ENCODE data around the gene AADACL3.

Gene AADACL3

GRCh38 chr1:12770620-12771019, 54.7 kb downstream of the AADACL3 start:
- no peak for DNase-seq

DNA sequence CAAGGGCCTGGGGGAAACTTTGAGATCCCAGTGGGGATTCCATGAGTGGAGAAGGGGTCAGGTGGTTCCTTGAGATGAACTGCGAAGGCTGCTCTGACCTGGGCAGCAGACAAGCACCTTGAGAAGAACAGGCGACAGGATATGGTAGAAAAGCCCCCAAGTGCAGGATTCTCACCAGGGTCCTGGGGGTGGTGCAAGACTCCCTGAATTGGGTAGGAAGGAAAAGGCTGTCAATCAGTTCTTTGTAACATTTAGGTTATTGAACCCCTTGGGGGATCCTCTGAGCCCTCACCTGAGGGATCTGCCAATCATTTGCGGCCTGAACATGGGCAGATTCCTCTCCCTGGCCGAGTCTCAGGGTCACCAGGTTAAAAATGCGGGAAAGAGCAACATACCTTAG, 55.3 kb downstream of the AADACL3 start:
- no peak for DNase-seq

DNA sequence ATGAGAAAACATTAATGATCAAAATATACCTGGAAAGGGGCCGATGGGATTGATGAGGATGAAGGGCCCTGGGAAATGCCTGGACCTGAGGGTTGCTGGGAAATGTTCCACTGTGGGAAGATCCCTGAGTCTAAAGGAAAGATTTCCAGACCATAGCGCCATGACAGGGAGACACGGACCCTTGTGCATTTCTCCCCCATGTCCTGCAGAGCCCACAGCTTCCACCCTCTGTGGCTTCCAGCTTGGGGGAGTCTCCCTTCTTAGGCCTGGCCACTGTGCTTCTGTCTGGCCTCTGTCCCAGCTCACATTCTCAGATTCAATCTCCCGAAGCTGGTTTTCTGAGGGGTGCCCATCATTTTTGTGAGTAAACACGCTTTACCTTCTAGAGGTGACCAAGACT, 56.6 kb downstream of the AADACL3 start:
- no peak for DNase-seq

DNA sequence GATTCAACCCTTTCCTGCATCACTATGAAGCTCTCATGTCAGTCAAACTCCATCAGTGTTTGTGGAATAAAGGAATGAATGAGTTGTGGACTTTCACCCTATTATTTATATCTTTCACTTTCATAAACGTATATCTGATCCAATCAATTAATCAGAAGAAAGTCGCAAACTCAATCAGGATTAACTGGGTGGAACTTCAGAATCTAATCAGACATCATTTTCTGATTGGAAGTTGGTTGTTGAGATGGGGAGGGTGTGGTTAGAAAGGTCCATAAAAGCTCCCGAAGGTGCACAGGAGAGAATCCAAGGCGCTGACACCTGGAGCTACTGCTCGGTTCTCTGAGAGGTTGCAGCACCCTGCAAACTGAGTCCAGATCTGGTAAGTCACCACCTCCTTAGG, 57.5 kb downstream of the AADACL3 start, which contains the start of gene PRAMEF12:
Gene PRAMEF12, plus strand, starts transcription at position 301 of the 400 bp plus-strand sequence. CDS start 1,130 bp downstream, outside the sequence.
- DNase-seq: no peak

DNA sequence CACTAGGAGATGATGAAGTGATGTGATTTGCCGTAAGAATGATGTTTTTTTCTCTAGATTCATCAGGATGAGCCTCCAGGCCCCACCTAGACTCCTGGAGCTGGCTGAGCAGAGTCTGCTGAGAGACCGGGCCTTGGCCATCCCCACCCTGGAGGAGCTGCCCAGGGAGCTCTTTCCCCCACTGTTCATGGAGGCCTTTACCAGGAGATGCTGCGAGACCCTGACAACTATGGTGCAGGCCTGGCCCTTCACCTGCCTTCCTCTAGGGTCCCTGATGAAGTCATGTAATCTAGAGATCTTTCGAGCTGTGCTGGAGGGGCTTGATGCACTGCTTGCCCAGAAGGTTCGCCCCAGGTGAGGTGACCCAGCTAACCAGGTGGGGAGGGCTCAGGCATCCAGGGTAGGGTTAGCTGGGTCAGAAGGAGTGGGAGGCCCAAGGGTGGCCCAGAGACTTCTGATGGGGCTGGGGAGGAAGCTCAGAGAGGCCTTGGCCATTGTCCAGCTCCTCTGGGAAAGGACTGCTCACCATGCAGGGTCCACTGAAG, 59.0 kb downstream of the AADACL3 start:
- DNase-seq: no peak

DNA sequence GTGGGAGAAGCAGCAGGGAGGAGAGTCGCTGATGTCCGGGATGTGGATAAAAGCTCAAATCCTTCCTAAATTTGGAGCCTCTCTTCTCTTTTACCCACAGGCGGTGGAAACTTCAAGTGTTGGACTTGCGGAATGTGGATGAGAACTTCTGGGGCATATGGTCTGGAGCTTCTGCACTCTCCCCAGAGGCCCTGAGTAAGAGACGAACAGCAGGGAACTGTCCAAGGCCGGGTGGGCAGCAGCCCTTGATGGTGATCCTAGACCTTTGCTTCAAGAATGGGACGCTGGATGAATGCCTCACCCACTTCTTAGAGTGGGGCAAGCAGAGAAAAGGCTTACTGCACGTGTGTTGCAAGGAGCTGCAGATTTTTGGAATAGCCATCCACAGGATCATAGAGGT, 59.5 kb downstream of the AADACL3 start:
- no peak for DNase-seq

- DNase-seq: no peak
Observed at GRCh38 chr1:12776801-12777557, 61.1 kb downstream of the AADACL3 start.
